Lower leg skin (tissue), 3 donors: Measurements from ENCODE around the gene CKB.

Experiments used
- POLR2A ChIP-seq, 2 donors: fragments of 450-650 bp; IDR thresholded peaks; one replicate each; pipeline ENCODE4 v1.6.1; 2016 to 2017; ENCODE audit warnings: antibody characterized with exemption in 2 of 2, mild to moderate bottlenecking in 1 of 2, moderate library complexity in 1 of 2
- TF ChIP-seq, protein P1 (sequence below), 3 donors: fragments of 450-650 bp; IDR thresholded peaks; one replicate each; pipeline ENCODE4 v1.5.1; 2016; ENCODE audit warnings: antibody characterized with exemption in 3 of 3, mild to moderate bottlenecking in 3 of 3, moderate library complexity in 2 of 3

DNA sequence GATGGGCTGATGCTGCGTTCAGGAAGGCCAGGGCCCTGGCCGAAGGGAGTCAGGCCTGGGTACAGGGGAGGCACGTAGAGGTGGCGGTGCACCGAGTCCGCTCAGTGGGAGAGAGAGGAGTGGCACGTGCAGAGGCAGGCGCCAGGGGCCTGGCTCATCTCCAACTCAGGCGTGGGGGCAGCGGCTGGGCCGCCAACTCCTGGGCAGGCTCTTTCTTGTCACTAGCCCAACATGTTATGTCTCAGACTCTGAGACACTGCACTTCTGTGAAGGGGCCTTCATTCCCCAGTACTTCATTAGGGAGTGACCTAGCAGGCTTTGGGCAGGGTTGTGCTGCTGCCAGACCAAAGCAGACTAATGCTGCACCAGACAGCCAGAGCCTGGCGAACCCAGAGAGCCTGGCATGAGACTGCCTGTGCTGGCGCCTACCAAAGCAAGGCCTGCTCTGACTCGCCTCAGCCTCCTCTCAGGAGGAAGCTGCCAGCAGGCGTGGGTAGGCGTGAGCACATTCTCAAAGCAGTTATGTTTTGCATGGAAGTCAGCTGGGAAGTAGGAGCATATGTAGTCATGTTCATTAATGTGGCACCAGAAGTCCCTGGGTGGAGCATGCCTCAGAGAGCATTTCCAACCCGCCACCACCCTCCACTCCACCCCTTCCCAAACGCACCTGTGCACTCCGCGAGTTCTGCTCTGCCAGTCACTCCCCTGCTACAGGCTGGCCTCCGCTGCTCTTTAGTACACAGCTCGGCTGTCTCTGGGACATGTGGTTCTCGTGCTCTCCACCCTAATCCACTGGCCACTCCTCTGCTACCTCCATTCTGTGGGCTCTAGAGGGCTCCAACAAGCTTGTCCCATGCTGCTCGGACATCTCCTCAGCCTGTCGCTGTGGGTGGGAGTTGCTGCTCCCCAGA, 9.7 kb downstream of the CKB start:
- TF ChIP-seq, protein P1, sequence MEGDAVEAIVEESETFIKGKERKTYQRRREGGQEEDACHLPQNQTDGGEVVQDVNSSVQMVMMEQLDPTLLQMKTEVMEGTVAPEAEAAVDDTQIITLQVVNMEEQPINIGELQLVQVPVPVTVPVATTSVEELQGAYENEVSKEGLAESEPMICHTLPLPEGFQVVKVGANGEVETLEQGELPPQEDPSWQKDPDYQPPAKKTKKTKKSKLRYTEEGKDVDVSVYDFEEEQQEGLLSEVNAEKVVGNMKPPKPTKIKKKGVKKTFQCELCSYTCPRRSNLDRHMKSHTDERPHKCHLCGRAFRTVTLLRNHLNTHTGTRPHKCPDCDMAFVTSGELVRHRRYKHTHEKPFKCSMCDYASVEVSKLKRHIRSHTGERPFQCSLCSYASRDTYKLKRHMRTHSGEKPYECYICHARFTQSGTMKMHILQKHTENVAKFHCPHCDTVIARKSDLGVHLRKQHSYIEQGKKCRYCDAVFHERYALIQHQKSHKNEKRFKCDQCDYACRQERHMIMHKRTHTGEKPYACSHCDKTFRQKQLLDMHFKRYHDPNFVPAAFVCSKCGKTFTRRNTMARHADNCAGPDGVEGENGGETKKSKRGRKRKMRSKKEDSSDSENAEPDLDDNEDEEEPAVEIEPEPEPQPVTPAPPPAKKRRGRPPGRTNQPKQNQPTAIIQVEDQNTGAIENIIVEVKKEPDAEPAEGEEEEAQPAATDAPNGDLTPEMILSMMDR (IDR thresholded peaks at IDR 0.05): no peak
- TF ChIP-seq POLR2A (IDR thresholded peaks at IDR 0.05): no peak
